ENCODE data around the gene EPOP.

The EPOP gene

GRCh38 chr17:38716368-38717005 is 41.7 kb upstream of the EPOP start:
- no peak for DNase-seq (ENCODE audit: extremely low read depth, low read depth)
- H3K4me3 ChIP-seq (replicated peaks; ENCODE audit: low read depth, low read length) = no peak overlapping the region
- TF ChIP-seq, protein P1, sequence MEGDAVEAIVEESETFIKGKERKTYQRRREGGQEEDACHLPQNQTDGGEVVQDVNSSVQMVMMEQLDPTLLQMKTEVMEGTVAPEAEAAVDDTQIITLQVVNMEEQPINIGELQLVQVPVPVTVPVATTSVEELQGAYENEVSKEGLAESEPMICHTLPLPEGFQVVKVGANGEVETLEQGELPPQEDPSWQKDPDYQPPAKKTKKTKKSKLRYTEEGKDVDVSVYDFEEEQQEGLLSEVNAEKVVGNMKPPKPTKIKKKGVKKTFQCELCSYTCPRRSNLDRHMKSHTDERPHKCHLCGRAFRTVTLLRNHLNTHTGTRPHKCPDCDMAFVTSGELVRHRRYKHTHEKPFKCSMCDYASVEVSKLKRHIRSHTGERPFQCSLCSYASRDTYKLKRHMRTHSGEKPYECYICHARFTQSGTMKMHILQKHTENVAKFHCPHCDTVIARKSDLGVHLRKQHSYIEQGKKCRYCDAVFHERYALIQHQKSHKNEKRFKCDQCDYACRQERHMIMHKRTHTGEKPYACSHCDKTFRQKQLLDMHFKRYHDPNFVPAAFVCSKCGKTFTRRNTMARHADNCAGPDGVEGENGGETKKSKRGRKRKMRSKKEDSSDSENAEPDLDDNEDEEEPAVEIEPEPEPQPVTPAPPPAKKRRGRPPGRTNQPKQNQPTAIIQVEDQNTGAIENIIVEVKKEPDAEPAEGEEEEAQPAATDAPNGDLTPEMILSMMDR (IDR thresholded peaks at IDR 0.05; ENCODE audit: low read depth, low read length, missing control alignments) = no peak

DNA sequence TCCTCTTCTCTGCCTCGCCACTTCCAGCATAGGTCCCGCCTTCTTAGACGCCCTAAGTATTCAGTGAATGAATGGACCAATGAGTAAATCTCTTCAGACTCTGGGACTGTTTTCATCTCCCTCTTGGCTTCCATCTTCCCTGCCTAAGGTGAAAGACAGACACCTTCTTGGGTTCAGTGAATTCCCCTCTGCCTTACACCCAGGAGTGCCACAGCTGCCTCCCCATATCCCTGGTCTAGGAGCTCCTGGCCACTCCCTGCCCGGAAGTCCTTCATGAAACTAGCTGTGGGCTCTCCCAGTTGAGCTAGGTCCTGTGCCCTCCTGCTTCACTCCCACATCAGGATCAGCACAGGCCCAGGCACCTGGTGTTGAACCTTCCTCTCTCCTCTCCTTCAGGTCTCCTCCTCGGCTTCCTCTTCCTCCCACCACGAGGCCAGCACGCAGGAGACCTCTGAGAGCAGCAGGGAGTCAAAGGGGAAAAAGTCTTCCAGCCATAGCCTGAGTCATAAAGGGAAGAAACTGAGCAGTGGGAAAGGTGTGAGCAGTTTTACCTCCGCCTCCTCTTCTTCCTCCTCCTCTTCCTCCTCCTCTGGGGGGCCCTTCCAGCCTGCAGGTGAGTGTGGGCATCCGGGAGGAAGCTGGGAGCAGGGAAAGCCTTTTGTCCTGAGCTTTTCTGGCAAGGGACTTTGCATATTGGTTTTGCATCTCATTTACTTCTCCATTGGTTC is 40.6 kb upstream of the EPOP start:
- TF ChIP-seq, protein P1 (IDR thresholded peaks at IDR 0.05; ENCODE audit: low read depth, low read length, missing control alignments) = no peak
- DNase-seq (ENCODE audit: extremely low read depth, low read depth) = no peak
- H3K4me3 ChIP-seq (replicated peaks; ENCODE audit: low read depth, low read length) = no peak overlapping the region

- no peak for DNase-seq (ENCODE audit: extremely low read depth, low read depth)
- TF ChIP-seq, protein P1 (IDR thresholded peaks at IDR 0.05; ENCODE audit: low read depth, low read length, missing control alignments) = no peak
- no peak overlapping the region for H3K4me3 ChIP-seq (replicated peaks; ENCODE audit: low read depth, low read length)
Measured at GRCh38 chr17:38713456-38714075, 38.8 kb upstream of the EPOP start.

- H3K4me3 ChIP-seq (replicated peaks; ENCODE audit: low read depth, low read length) = no peak overlapping the region
- TF ChIP-seq, protein P1 (IDR thresholded peaks at IDR 0.05; ENCODE audit: low read depth, low read length, missing control alignments) = no peak
- DNase-seq (ENCODE audit: extremely low read depth, low read depth) = no peak
Measured at GRCh38 chr17:38712593-38712992, 37.8 kb upstream of the EPOP start.

- TF ChIP-seq, protein P1 (IDR thresholded peaks at IDR 0.05; ENCODE audit: low read depth, low read length, missing control alignments) = no peak
- no peak for DNase-seq (ENCODE audit: extremely low read depth, low read depth)
- H3K4me3 ChIP-seq (replicated peaks; ENCODE audit: low read depth, low read length) = no peak overlapping the region
Measured at GRCh38 chr17:38711792-38712571, 37.2 kb upstream of the EPOP start.

- DNase-seq (ENCODE audit: extremely low read depth, low read depth) = no peak
- TF ChIP-seq, protein P1 (IDR thresholded peaks at IDR 0.05; ENCODE audit: low read depth, low read length, missing control alignments) = no peak
- no peak overlapping the region for H3K4me3 ChIP-seq (replicated peaks; ENCODE audit: low read depth, low read length)
Measured at GRCh38 chr17:38710985-38711384, 36.2 kb upstream of the EPOP start.

Data from HFF-Myc (cell line).